ENCODE results near the gene CNNM1.

The CNNM1 gene

GRCh38 chr10:99312501-99312900 is 16.7 kb upstream of the CNNM1 start:
- TF ChIP-seq TAF1 (IDR thresholded peaks at IDR 0.05; ENCODE audit: borderline replicate concordance, insufficient read depth, low read length), result no peak
- no peak for TF ChIP-seq POLR2AphosphoS5 (IDR thresholded peaks at IDR 0.05; ENCODE audit: low read depth, low read length)
- TF ChIP-seq FOXP2 (optimal IDR thresholded peaks at IDR 0.05; ENCODE audit: borderline replicate concordance, extremely low read depth, extremely low read length, insufficient read depth), result no peak
- no peak for TF ChIP-seq REST (IDR thresholded peaks at IDR 0.05; ENCODE audit: insufficient read depth in 1 of 2, low read depth in 2 of 2, low read length in 2 of 2)
- TF ChIP-seq SIN3A (IDR thresholded peaks at IDR 0.05; ENCODE audit: borderline replicate concordance, insufficient read depth, low read length), result no peak

GRCh38 chr10:99315853-99316252 is 13.3 kb upstream of the CNNM1 start:
- TF ChIP-seq REST (IDR thresholded peaks at IDR 0.05; ENCODE audit: insufficient read depth in 1 of 2, low read depth in 2 of 2, low read length in 2 of 2), result no peak
- no peak for TF ChIP-seq FOXP2 (optimal IDR thresholded peaks at IDR 0.05; ENCODE audit: borderline replicate concordance, extremely low read depth, extremely low read length, insufficient read depth)
- no peak for TF ChIP-seq POLR2AphosphoS5 (IDR thresholded peaks at IDR 0.05; ENCODE audit: low read depth, low read length)
- TF ChIP-seq SIN3A (IDR thresholded peaks at IDR 0.05; ENCODE audit: borderline replicate concordance, insufficient read depth, low read length), result no peak
- TF ChIP-seq TAF1 (IDR thresholded peaks at IDR 0.05; ENCODE audit: borderline replicate concordance, insufficient read depth, low read length), result no peak

- TF ChIP-seq REST (IDR thresholded peaks at IDR 0.05; ENCODE audit: insufficient read depth in 1 of 2, low read depth in 2 of 2, low read length in 2 of 2) (no peak), POLR2AphosphoS5 (IDR thresholded peaks at IDR 0.05; ENCODE audit: low read depth, low read length) (no peak), FOXP2 (optimal IDR thresholded peaks at IDR 0.05; ENCODE audit: borderline replicate concordance, extremely low read depth, extremely low read length, insufficient read depth) (no peak), TAF1 (IDR thresholded peaks at IDR 0.05; ENCODE audit: borderline replicate concordance, insufficient read depth, low read length) (no peak), SIN3A (IDR thresholded peaks at IDR 0.05; ENCODE audit: borderline replicate concordance, insufficient read depth, low read length) (no peak)
These were observed 12.8 kb upstream of the CNNM1 start for GRCh38 chr10:99316374-99316773.

- TF ChIP-seq SIN3A (IDR thresholded peaks at IDR 0.05; ENCODE audit: borderline replicate concordance, insufficient read depth, low read length), result no peak
These were observed 11.1 kb upstream of the CNNM1 start for GRCh38 chr10:99318048-99318447.

GRCh38 chr10:99318475-99318874 is 10.7 kb upstream of the CNNM1 start:
- TF ChIP-seq SIN3A (IDR thresholded peaks at IDR 0.05; ENCODE audit: borderline replicate concordance, insufficient read depth, low read length), result no peak
- no peak for TF ChIP-seq FOXP2 (optimal IDR thresholded peaks at IDR 0.05; ENCODE audit: borderline replicate concordance, extremely low read depth, extremely low read length, insufficient read depth)
- TF ChIP-seq REST (IDR thresholded peaks at IDR 0.05; ENCODE audit: insufficient read depth in 1 of 2, low read depth in 2 of 2, low read length in 2 of 2), result no peak
- TF ChIP-seq POLR2AphosphoS5 (IDR thresholded peaks at IDR 0.05; ENCODE audit: low read depth, low read length), result no peak
- TF ChIP-seq TAF1 (IDR thresholded peaks at IDR 0.05; ENCODE audit: borderline replicate concordance, insufficient read depth, low read length), result no peak

All from PFSK-1 (cell line).